ENCODE data around the gene FGFR2.

The FGFR2 gene

DNA sequence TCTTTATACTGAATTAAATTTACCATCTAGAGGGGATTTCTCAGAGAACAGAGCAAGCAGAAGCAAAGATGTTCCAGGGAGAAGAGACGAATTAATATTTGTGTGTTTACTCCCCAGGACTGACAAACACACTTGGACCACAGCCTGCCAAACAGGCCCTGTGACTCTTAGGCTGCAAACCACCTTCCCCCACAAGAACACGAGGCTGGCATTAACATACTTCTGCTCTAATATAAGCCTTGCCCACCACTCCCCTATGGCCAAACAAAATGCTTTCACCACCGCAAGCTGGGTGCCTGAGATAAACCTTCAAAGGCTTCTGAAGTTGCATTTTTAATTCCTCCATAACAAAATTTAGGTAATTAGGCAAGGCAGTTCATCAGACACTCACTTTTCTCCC lies 88.4 kb downstream of the FGFR2 start:
- Histone ChIP-seq H3K9ac (no peak overlapping the region), H4K20me1 (ENCODE audit: insufficient read depth) (no peaks in the 10 kb centered on the region), H3K36me3 (ENCODE audit: insufficient read depth) (no peaks in the 10 kb centered on the region; the same call in 1 of the 2 replicates), H3K4me1 (ENCODE audit: low read depth, poor library complexity, severe bottlenecking) (peaks cover 18% of the 10 kb centered on the region), H3K4me3 (IDR thresholded peaks at IDR 0.05; ENCODE audit: insufficient read depth, low read depth, low read length) (no peak overlapping the region), H3K27me3 (ENCODE audit: insufficient read depth, low read depth) (no peaks in the 10 kb centered on the region), H3K79me2 (ENCODE audit: insufficient read depth, low read depth) (no peaks in the 10 kb centered on the region; the same call in 1 of the 2 replicates), H3K27ac (no peak overlapping the region), H3K4me2 (no peak overlapping the region), H2AFZ (ENCODE audit: low read depth) (no peak overlapping the region)
- TF ChIP-seq, protein P1, sequence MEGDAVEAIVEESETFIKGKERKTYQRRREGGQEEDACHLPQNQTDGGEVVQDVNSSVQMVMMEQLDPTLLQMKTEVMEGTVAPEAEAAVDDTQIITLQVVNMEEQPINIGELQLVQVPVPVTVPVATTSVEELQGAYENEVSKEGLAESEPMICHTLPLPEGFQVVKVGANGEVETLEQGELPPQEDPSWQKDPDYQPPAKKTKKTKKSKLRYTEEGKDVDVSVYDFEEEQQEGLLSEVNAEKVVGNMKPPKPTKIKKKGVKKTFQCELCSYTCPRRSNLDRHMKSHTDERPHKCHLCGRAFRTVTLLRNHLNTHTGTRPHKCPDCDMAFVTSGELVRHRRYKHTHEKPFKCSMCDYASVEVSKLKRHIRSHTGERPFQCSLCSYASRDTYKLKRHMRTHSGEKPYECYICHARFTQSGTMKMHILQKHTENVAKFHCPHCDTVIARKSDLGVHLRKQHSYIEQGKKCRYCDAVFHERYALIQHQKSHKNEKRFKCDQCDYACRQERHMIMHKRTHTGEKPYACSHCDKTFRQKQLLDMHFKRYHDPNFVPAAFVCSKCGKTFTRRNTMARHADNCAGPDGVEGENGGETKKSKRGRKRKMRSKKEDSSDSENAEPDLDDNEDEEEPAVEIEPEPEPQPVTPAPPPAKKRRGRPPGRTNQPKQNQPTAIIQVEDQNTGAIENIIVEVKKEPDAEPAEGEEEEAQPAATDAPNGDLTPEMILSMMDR (conservative IDR thresholded peaks at IDR 0.05; ENCODE audit: low read depth, low read length): no peak

DNA sequence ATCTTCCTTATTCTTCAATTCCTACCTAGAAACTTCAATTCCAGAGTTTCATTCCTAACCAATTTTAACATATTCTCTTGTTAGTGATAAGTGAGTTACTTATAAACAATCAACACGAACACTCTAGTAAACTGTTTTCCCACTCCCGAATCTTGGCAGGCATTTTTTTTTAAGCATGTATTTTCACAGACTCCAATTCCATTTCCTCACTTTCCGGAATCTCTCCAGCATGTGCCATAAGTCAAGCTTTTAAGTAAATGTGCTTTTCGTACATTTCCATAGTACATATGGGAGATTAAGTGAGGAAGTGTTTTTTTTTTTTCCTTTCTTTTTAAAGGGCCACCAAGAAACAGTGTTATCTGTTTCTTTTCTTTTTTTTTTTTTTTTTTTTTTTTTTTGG lies 89.1 kb downstream of the FGFR2 start:
- no peaks in the 10 kb centered on the region for H3K27me3 ChIP-seq (ENCODE audit: insufficient read depth, low read depth)
- no peaks in the 10 kb centered on the region for H3K36me3 ChIP-seq (ENCODE audit: insufficient read depth)
- H3K27ac ChIP-seq: no peak overlapping the region
- H3K4me1 ChIP-seq (ENCODE audit: low read depth, poor library complexity, severe bottlenecking): peaks cover 12% of the 10 kb centered on the region
- H2AFZ ChIP-seq (ENCODE audit: low read depth): no peak overlapping the region
- TF ChIP-seq, protein P1 (conservative IDR thresholded peaks at IDR 0.05; ENCODE audit: low read depth, low read length): no peak
- H3K9ac ChIP-seq: no peak overlapping the region
- H3K4me3 ChIP-seq (IDR thresholded peaks at IDR 0.05; ENCODE audit: insufficient read depth, low read depth, low read length): no peak overlapping the region
- no peaks in the 10 kb centered on the region for H4K20me1 ChIP-seq (ENCODE audit: insufficient read depth)
- no peak overlapping the region for H3K4me2 ChIP-seq
- no peaks in the 10 kb centered on the region; the same call in 1 of the 2 replicates for H3K79me2 ChIP-seq (ENCODE audit: insufficient read depth, low read depth)

DNA sequence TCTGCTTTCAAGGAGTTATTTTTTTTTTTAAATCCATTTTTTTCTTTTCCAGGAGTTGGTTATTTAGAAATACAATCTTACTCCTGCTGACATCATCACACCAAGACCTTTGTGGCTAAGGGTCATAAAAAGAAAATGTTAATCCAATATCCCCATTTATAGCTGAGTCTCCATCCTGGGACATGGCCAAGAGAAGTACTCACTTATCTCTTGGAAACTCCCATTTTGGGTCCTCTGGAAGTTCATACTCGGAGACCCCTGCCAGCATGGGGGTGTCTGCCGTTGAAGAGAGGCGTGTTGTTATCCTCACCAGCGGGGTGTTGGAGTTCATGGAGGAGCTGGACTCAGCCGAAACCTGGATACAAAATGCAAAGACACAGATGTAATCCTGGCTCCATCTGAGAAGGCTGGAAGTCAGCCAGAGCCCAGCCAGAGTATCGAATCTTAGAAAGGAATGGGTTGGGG lies 94.6 kb downstream of the FGFR2 start:
- Histone ChIP-seq H3K4me3 (IDR thresholded peaks at IDR 0.05; ENCODE audit: insufficient read depth, low read depth, low read length) (no peak overlapping the region), H3K36me3 (ENCODE audit: insufficient read depth) (no peaks in the 10 kb centered on the region)

DNA sequence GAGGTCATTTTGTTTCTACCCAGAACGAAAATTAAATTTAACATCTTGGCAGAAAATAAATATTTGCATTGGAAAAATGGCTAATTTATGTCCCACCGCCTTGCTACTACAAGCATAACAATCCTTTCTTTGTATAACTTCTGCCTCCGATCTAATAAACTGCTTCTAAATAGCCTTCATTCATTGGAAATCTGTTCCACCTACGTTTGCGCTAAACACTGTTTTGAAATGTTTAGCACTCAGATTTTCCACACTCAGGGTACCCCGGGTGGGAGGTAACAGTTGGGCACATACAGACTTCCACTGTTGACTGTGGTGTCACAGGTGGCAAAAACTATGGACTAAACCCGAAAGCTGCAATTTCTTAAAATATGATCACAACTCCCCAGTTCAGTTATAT lies 96.4 kb downstream of the FGFR2 start:
- no peaks in the 10 kb centered on the region for H4K20me1 ChIP-seq (ENCODE audit: insufficient read depth)
- H3K36me3 ChIP-seq (ENCODE audit: insufficient read depth): no peaks in the 10 kb centered on the region
- no peaks in the 10 kb centered on the region for H3K4me1 ChIP-seq (ENCODE audit: low read depth, poor library complexity, severe bottlenecking)
- no peaks in the 10 kb centered on the region for H3K79me2 ChIP-seq (ENCODE audit: insufficient read depth, low read depth)
- H3K4me2 ChIP-seq: no peak overlapping the region
- no peak overlapping the region for H3K9ac ChIP-seq
- H3K27me3 ChIP-seq (ENCODE audit: insufficient read depth, low read depth): no peaks in the 10 kb centered on the region
- TF ChIP-seq, protein P1 (conservative IDR thresholded peaks at IDR 0.05; ENCODE audit: low read depth, low read length): no peak
- H3K4me3 ChIP-seq (IDR thresholded peaks at IDR 0.05; ENCODE audit: insufficient read depth, low read depth, low read length): no peak overlapping the region
- no peak overlapping the region for H2AFZ ChIP-seq (ENCODE audit: low read depth)
- no peak overlapping the region for H3K27ac ChIP-seq

More for the DNA sequence above, 94.6 kb downstream of the FGFR2 start:
- no peak overlapping the region for H3K4me2 ChIP-seq
- no peaks in the 10 kb centered on the region for H3K79me2 ChIP-seq (ENCODE audit: insufficient read depth, low read depth)
- H3K9ac ChIP-seq: no peak overlapping the region
- H3K27me3 ChIP-seq (ENCODE audit: insufficient read depth, low read depth): no peaks in the 10 kb centered on the region
- no peak overlapping the region for H2AFZ ChIP-seq (ENCODE audit: low read depth)
- TF ChIP-seq, protein P1 (conservative IDR thresholded peaks at IDR 0.05; ENCODE audit: low read depth, low read length): no peak
- no peaks in the 10 kb centered on the region for H4K20me1 ChIP-seq (ENCODE audit: insufficient read depth)
- H3K4me1 ChIP-seq (ENCODE audit: low read depth, poor library complexity, severe bottlenecking): no peaks in the 10 kb centered on the region
- no peak overlapping the region for H3K27ac ChIP-seq
